MG63 (cell line): ENCODE results near the gene BRWD1. TPM values are rescaled to one million over a fixed set of nuclear protein-coding genes. Genes with fewer than 3 reads are reported as not detected.

Experiments
- DNase-seq: peaks from one replicate; pipeline ENCODE4 v3.0.0-alpha.2; 2020
- H3K27me3 ChIP-seq: fragments of 250-450 bp; sonication (Bioruptor Pico); 2 replicates; pipeline ENCODE4 v1.5.1; 2020; ENCODE audit warnings: mild to moderate bottlenecking, moderate library complexity
- H3K36me3 ChIP-seq: fragments of 250-450 bp; sonication (Bioruptor Pico); 2 replicates; pipeline ENCODE4 v1.5.1; 2020; ENCODE audit warnings: mild to moderate bottlenecking, moderate library complexity
- H3K4me3 ChIP-seq: fragments of 250-450 bp; sonication (Bioruptor Pico); 2 replicates; pipeline ENCODE4 v1.5.1; 2020; ENCODE audit warnings: mild to moderate bottlenecking, moderate library complexity
- H3K9me3 ChIP-seq: fragments of 250-450 bp; sonication (Bioruptor Pico); 2 replicates; pipeline ENCODE4 v1.5.1; 2020; ENCODE audit warnings: mild to moderate bottlenecking, moderate library complexity
- total RNA-seq: library from RNA; depleted of rRNA; stranded (reverse); fragments of >200 nt; shearing (Covaris generic); gene quantifications from 2 replicates; pipeline ENCODE4 v1.2.3, GENCODE V29; 2014; ENCODE audit warnings: low replicate concordance

The BRWD1 gene
- total RNA-seq, 1 experiment from 2014 or later, result 33.8 TPM

- Histone ChIP-seq H3K36me3 (peaks cover 27% of the 10 kb centered on the region), H3K9me3 (no peaks in the 10 kb centered on the region), H3K27me3 (no peaks in the 10 kb centered on the region), H3K4me3 (no peak overlapping the region)
- DNase-seq, result no peak
Observed at GRCh38 chr21:39339231-39339630, 25.8 kb upstream of the BRWD1 start.

- no peaks in the 10 kb centered on the region for H3K27me3 ChIP-seq
- peak; percentile 45 for DNase-seq
- H3K4me3 ChIP-seq, result peak overlapping the region; percentile 12; the same call in 1 of the 2 replicates
- H3K9me3 ChIP-seq, result no peaks in the 10 kb centered on the region
- H3K36me3 ChIP-seq, result peaks cover 8% of the 10 kb centered on the region
Observed at GRCh38 chr21:39336457-39337008, 23.1 kb upstream of the BRWD1 start.

GRCh38 chr21:39334611-39335010, 21.2 kb upstream of the BRWD1 start:
- no peak for DNase-seq
- Histone ChIP-seq H3K4me3 (no peak overlapping the region), H3K27me3 (no peaks in the 10 kb centered on the region), H3K36me3 (no peaks in the 10 kb centered on the region), H3K9me3 (no peaks in the 10 kb centered on the region)

- no peak for DNase-seq
- Histone ChIP-seq H3K9me3 (no peaks in the 10 kb centered on the region), H3K4me3 (no peak overlapping the region), H3K27me3 (no peaks in the 10 kb centered on the region), H3K36me3 (no peaks in the 10 kb centered on the region)
Observed at GRCh38 chr21:39332175-39332574, 18.7 kb upstream of the BRWD1 start.

GRCh38 chr21:39330001-39330400, 16.6 kb upstream of the BRWD1 start:
- no peak overlapping the region for H3K4me3 ChIP-seq
- no peak for DNase-seq
- H3K36me3 ChIP-seq, result no peaks in the 10 kb centered on the region
- no peaks in the 10 kb centered on the region for H3K9me3 ChIP-seq
- no peaks in the 10 kb centered on the region for H3K27me3 ChIP-seq

- H3K27me3 ChIP-seq, result no peaks in the 10 kb centered on the region
- H3K9me3 ChIP-seq, result no peaks in the 10 kb centered on the region
- H3K4me3 ChIP-seq, result no peak overlapping the region
- DNase-seq, result no peak
- H3K36me3 ChIP-seq, result no peaks in the 10 kb centered on the region
Observed at GRCh38 chr21:39327727-39328126, 14.3 kb upstream of the BRWD1 start.

- no peaks in the 10 kb centered on the region for H3K27me3 ChIP-seq
- no peaks in the 10 kb centered on the region for H3K36me3 ChIP-seq
- H3K9me3 ChIP-seq, result no peaks in the 10 kb centered on the region
- DNase-seq, result no peak
- no peak overlapping the region for H3K4me3 ChIP-seq
Observed at GRCh38 chr21:39326607-39327307, 13.3 kb upstream of the BRWD1 start.

GRCh38 chr21:39325458-39325857, 12.0 kb upstream of the BRWD1 start:
- no peak for DNase-seq
- H3K36me3 ChIP-seq, result no peaks in the 10 kb centered on the region
- no peak overlapping the region for H3K4me3 ChIP-seq
- no peaks in the 10 kb centered on the region for H3K27me3 ChIP-seq
- H3K9me3 ChIP-seq, result no peaks in the 10 kb centered on the region

GRCh38 chr21:39321424-39321823, 8.0 kb upstream of the BRWD1 start:
- H3K4me3 ChIP-seq, result no peak overlapping the region
- DNase-seq, result no peak
- H3K27me3 ChIP-seq, result no peaks in the 10 kb centered on the region
- no peaks in the 10 kb centered on the region for H3K9me3 ChIP-seq
- H3K36me3 ChIP-seq, result no peaks in the 10 kb centered on the region

GRCh38 chr21:39319814-39320332, 6.4 kb upstream of the BRWD1 start:
- Histone ChIP-seq H3K27me3 (no peaks in the 10 kb centered on the region), H3K36me3 (no peaks in the 10 kb centered on the region), H3K9me3 (no peaks in the 10 kb centered on the region), H3K4me3 (no peak overlapping the region)
- peak; percentile 11 for DNase-seq

GRCh38 chr21:39319251-39319756, 5.9 kb upstream of the BRWD1 start:
- no peak overlapping the region for H3K4me3 ChIP-seq
- no peaks in the 10 kb centered on the region for H3K9me3 ChIP-seq
- no peak for DNase-seq
- H3K27me3 ChIP-seq, result no peaks in the 10 kb centered on the region
- H3K36me3 ChIP-seq, result no peaks in the 10 kb centered on the region

- DNase-seq, result no peak
Observed at GRCh38 chr21:39318091-39318959, 4.9 kb upstream of the BRWD1 start.

GRCh38 chr21:39317134-39318090, 4.0 kb upstream of the BRWD1 start:
- no peaks in the 10 kb centered on the region for H3K9me3 ChIP-seq
- H3K36me3 ChIP-seq, result no peaks in the 10 kb centered on the region
- no peak overlapping the region for H3K4me3 ChIP-seq
- H3K27me3 ChIP-seq, result no peaks in the 10 kb centered on the region
- DNase-seq, result no peak

More at GRCh38 chr21:39318091-39318959, 4.9 kb upstream of the BRWD1 start:
- Histone ChIP-seq H3K4me3 (no peak overlapping the region), H3K27me3 (no peaks in the 10 kb centered on the region), H3K36me3 (no peaks in the 10 kb centered on the region), H3K9me3 (no peaks in the 10 kb centered on the region)

- H3K4me3 ChIP-seq, result no peak overlapping the region
- no peaks in the 10 kb centered on the region for H3K27me3 ChIP-seq
- DNase-seq, result no peak
- H3K9me3 ChIP-seq, result no peaks in the 10 kb centered on the region
- H3K36me3 ChIP-seq, result peaks cover 5% of the 10 kb centered on the region
Observed at GRCh38 chr21:39316729-39317128, 3.3 kb upstream of the BRWD1 start.

- no peak overlapping the region for H3K4me3 ChIP-seq
- no peak for DNase-seq
- no peaks in the 10 kb centered on the region for H3K9me3 ChIP-seq
- peaks cover 14% of the 10 kb centered on the region for H3K36me3 ChIP-seq
- H3K27me3 ChIP-seq, result no peaks in the 10 kb centered on the region
Observed at GRCh38 chr21:39315603-39316445, 2.4 kb upstream of the BRWD1 start.
